OCI-LY7 (cell line): ENCODE results near the gene CYP4A22.

ENCODE experiments used
- CTCF ChIP-seq: fragments of 200-600 bp; sonication (generic); conservative IDR thresholded peaks from 2 replicates; pipeline ENCODE4 v1.5.1; 2014; ENCODE audit warnings: mild to moderate bottlenecking, antibody characterized with exemption, low read length, moderate library complexity, mixed read lengths
- EZH2phosphoT487 ChIP-seq: fragments of 200-600 bp; sonication (generic); IDR thresholded peaks from 2 replicates; pipeline ENCODE4 v1.6.1; 2018; ENCODE audit warnings: low read depth, borderline replicate concordance, mild to moderate bottlenecking, mixed run types, antibody characterized with exemption, low read length, moderate library complexity, mixed read lengths

GRCh38 chr1:47106792-47107191, 30.4 kb upstream of the CYP4A22 start:
- no peak for TF ChIP-seq CTCF
- no peak for TF ChIP-seq EZH2phosphoT487
